Kidney epithelial cell (primary cell): Measurements from ENCODE around the gene SYDE1. TPM values are rescaled to one million over a fixed set of nuclear protein-coding genes. Genes with fewer than 3 reads are reported as not detected.
"Not testable (repeated sequence)": the region's sequence is repeated elsewhere in the genome, so short reads cannot be mapped to it uniquely, and the experiment has no call there.

Experiments
- DNase-seq: peaks from one replicate; pipeline ENCODE4 v3.0.0-alpha.2; 2010; ENCODE audit warnings: low read depth
- H3K27me3 ChIP-seq: 2 replicates; pipeline ENCODE4 v1.6.0; 2011; ENCODE audit warnings: low read length; ENCODE audit not compliant: control insufficient read depth, insufficient read depth
- H3K36me3 ChIP-seq: 2 replicates; pipeline ENCODE4 v1.5.1; 2011; ENCODE audit warnings: low read length; ENCODE audit not compliant: control insufficient read depth, insufficient read depth
- H3K4me3 ChIP-seq: 2 replicates; pipeline ENCODE4 v1.5.1; 2011; ENCODE audit warnings: low read depth, mild to moderate bottlenecking, control low read depth, low read length
- CTCF ChIP-seq: IDR thresholded peaks from 2 replicates; pipeline ENCODE4 v1.5.1; 2011; ENCODE audit warnings: mild to moderate bottlenecking, moderate library complexity, low read length, control low read depth, inconsistent platforms; ENCODE audit not compliant: insufficient read depth, poor library complexity, severe bottlenecking
- total RNA-seq: library from RNA; depleted of rRNA; stranded (reverse); fragments of >200 nt; gene quantifications from 2 replicates; pipeline ENCODE4 v1.2.3, GENCODE V29; 2015

Gene SYDE1
- 28.4 and 47.0 TPM in 2 replicates for total RNA-seq

GRCh38 chr19:15107061-15108010 lies at the start of gene SYDE1:
SYDE1 (plus strand) TSS chr19:15107401; CDS start chr19:15107434, 33 bp downstream.
- no peak for DNase-seq
- no peaks in the 10 kb centered on the region for H3K27me3 ChIP-seq
- peak within 1 kb of the TSS; percentile 97 for H3K4me3 ChIP-seq
- no peak for TF ChIP-seq CTCF
- H3K36me3 ChIP-seq: peaks cover 1% of the 10 kb centered on the region

GRCh38 chr19:15062036-15062435 lies 45.2 kb upstream of the SYDE1 start:
- no peaks in the 10 kb centered on the region for H3K27me3 ChIP-seq
- H3K36me3 ChIP-seq: no peaks in the 10 kb centered on the region
- no peak for TF ChIP-seq CTCF
- no peak overlapping the region for H3K4me3 ChIP-seq
- no peak for DNase-seq

GRCh38 chr19:15070386-15070785 lies 36.8 kb upstream of the SYDE1 start:
- not testable (repeated sequence) for H3K4me3 ChIP-seq, H3K27me3 ChIP-seq, DNase-seq, H3K36me3 ChIP-seq

GRCh38 chr19:15072930-15073647 lies 34.1 kb upstream of the SYDE1 start:
- DNase-seq: peak; percentile 29
- Histone ChIP-seq H3K4me3 (no peak overlapping the region), H3K27me3 (no peaks in the 10 kb centered on the region), H3K36me3 (no peaks in the 10 kb centered on the region)
- TF ChIP-seq CTCF: no peak

- DNase-seq: no peak
- Histone ChIP-seq H3K27me3 (no peaks in the 10 kb centered on the region), H3K36me3 (no peaks in the 10 kb centered on the region), H3K4me3 (no peak overlapping the region)
- TF ChIP-seq CTCF: no peak
Measured at GRCh38 chr19:15074371-15074770, 32.8 kb upstream of the SYDE1 start.

- TF ChIP-seq CTCF: no peak
- no peak overlapping the region for H3K4me3 ChIP-seq
- H3K27me3 ChIP-seq: no peaks in the 10 kb centered on the region
- DNase-seq: no peak
- H3K36me3 ChIP-seq: no peaks in the 10 kb centered on the region
Measured at GRCh38 chr19:15075806-15076205, 31.4 kb upstream of the SYDE1 start.

GRCh38 chr19:15080002-15080401 lies 27.2 kb upstream of the SYDE1 start:
- not testable (repeated sequence) for H3K27me3 ChIP-seq, DNase-seq, H3K36me3 ChIP-seq, H3K4me3 ChIP-seq
